HepG2 (cell line): Measurements from ENCODE around the gene CD101. TPM values are rescaled to one million over a fixed set of nuclear protein-coding genes. Genes with fewer than 3 reads are reported as not detected.

ENCODE experiments used
- ATAC-seq: fragments of 200-7000 bp; cut with Tn5 transposase; 3 replicates; pipeline ENCODE4 v1.9.1; 2020; ENCODE audit warnings: mild to moderate bottlenecking, moderate library complexity
- BruUV-seq: library from RNA; stranded (reverse); fragments of 400-500 nt; replicated peaks from 2 replicates; lab custom pipeline; 2021; lab: Mats Ljungman, UMichigan
- CTCF ChIA-PET: fragments of 300-600 bp; formaldehyde crosslinking; extraction: SDS; loops from one replicate; lab custom pipeline; 2021; ENCODE audit warnings: low total read pairs, inconsistent platforms, low intra/inter-chr PET ratio; lab: Yijun Ruan, JAX
- POLR2A ChIA-PET: fragments of 350-600 bp; sonication (Branson Sonifier 250); formaldehyde crosslinking; loops from one replicate; lab custom pipeline; 2020; ENCODE audit warnings: antibody characterized with exemption, inconsistent platforms; lab: Yijun Ruan, JAX
- DNase-seq: peaks from one replicate; pipeline ENCODE4 v3.0.0-alpha.2; 2015; ENCODE audit warnings: low spot score
- FAIRE-seq: peaks from 3 replicates; lab custom pipeline; 2011; peaks lifted over from hg19 to GRCh38; lab: Jason Lieb, UNC
- H2AFZ ChIP-seq: one replicate; pipeline ENCODE4 v1.6.1; 2011; ENCODE audit warnings: low read length, inconsistent platforms
- H3K27ac ChIP-seq: fragments of 300-600 bp; 3 replicates; pipeline ENCODE4 v1.8.0; 2011; ENCODE audit warnings: mixed run types, mild to moderate bottlenecking, mixed read lengths, low read length, inconsistent platforms; ENCODE audit not compliant: insufficient read depth; ENCODE audit errors: extremely low read length
- H3K27me3 ChIP-seq, 2 experiments: fragments of 200-600 bp in 1 of 2; 2 replicates in 1 of 2; 3 replicates in 1 of 2; pipeline versions ENCODE4 v1.6.0 to v1.8.0; 2011; ENCODE audit warnings: low read length in 2 of 2, mild to moderate bottlenecking in 2 of 2, moderate library complexity in 2 of 2, inconsistent platforms in 1 of 2; ENCODE audit not compliant: insufficient read depth in 2 of 2, control insufficient read depth in 1 of 2
- H3K36me3 ChIP-seq, 2 experiments: fragments of 200-600 bp in 1 of 2; replicated peaks in 1 of 2; 2 replicates in 1 of 2; 3 replicates in 1 of 2; pipeline versions ENCODE4 v1.5.1 to v1.8.0; 2011; ENCODE audit warnings: low read length in 2 of 2, inconsistent platforms in 1 of 2; ENCODE audit not compliant: insufficient read depth in 2 of 2, control insufficient read depth in 1 of 2
- H3K4me1 ChIP-seq: 2 replicates; pipeline ENCODE4 v1.5.1; 2012; ENCODE audit warnings: low read length, inconsistent platforms; ENCODE audit not compliant: insufficient read depth
- H3K4me2 ChIP-seq: 2 replicates; pipeline ENCODE4 v1.6.0; 2011; ENCODE audit warnings: low read depth, low read length, inconsistent platforms
- H3K4me3 ChIP-seq, 3 experiments: fragments of 200-600 bp in 1 of 3; sonication (generic), shearing (Covaris generic) in 1 of 3; replicated peaks in 1 of 3; 2 replicates each; pipeline ENCODE4 v1.5.1; 2011 to 2016; ENCODE audit warnings: low read length in 3 of 3, inconsistent platforms in 2 of 3, low read depth in 2 of 3, mild to moderate bottlenecking in 2 of 3, control low read depth in 1 of 3, mixed read lengths in 1 of 3; ENCODE audit not compliant: insufficient read depth in 1 of 3
- H3K79me2 ChIP-seq: one replicate; pipeline ENCODE4 v1.6.1; 2011; ENCODE audit warnings: low read length, inconsistent platforms; ENCODE audit not compliant: insufficient read depth
- H3K9ac ChIP-seq: 2 replicates; pipeline ENCODE4 v1.6.0; 2011; ENCODE audit warnings: mild to moderate bottlenecking, low read depth, low read length, inconsistent platforms; ENCODE audit not compliant: insufficient read depth
- H3K9me3 ChIP-seq: 2 replicates; pipeline ENCODE4 v1.5.1; 2012; ENCODE audit warnings: mild to moderate bottlenecking, low read length
- H4K20me1 ChIP-seq: 2 replicates; pipeline ENCODE4 v1.6.0; 2011; ENCODE audit warnings: inconsistent platforms, mild to moderate bottlenecking, low read length, moderate library complexity; ENCODE audit not compliant: insufficient read depth
- MIXL1 ChIP-seq: IDR thresholded peaks from 2 replicates; pipeline ENCODE4 v1.6.1; 2016
- NR2F1 ChIP-seq, 2 experiments: fragments of 450-650 bp in 1 of 2; formaldehyde crosslinking in 1 of 2; IDR thresholded peaks; 2 replicates each; pipeline versions ENCODE4 v1.5.0 to v1.6.1; 2016 to 2020; ENCODE audit warnings: mild to moderate bottlenecking in 1 of 2, missing compliant biosample characterization in 1 of 2, missing genetic modification reagents in 1 of 2, moderate library complexity in 1 of 2
- POGZ ChIP-seq: sonication (generic); formaldehyde crosslinking; IDR thresholded peaks from 2 replicates; pipeline ENCODE4 v1.4.0; 2020; ENCODE audit warnings: mild to moderate bottlenecking, missing genetic modification reagents
- STAT5B ChIP-seq: sonication (generic); formaldehyde crosslinking; IDR thresholded peaks from 2 replicates; pipeline ENCODE4 v1.4.0; 2020; ENCODE audit warnings: missing genetic modification reagents
- YEATS2 ChIP-seq: sonication (generic); formaldehyde crosslinking; IDR thresholded peaks from 2 replicates; pipeline ENCODE4 v1.4.0; 2020; ENCODE audit warnings: missing genetic modification reagents, borderline replicate concordance
- ZNF773 ChIP-seq: sonication (generic); formaldehyde crosslinking; IDR thresholded peaks from 2 replicates; pipeline ENCODE4 v1.4.0; 2020; ENCODE audit warnings: missing genetic modification reagents, borderline replicate concordance
- WGBS: methylation state at CpG from one replicate; pipeline ENCODE4 v1.1.6; 2017; ENCODE audit warnings: low lambda C conversion rate; 5-methylcytosine and 5-hydroxymethylcytosine counted together
- in situ Hi-C: cut with HindIII; loops from 2 replicates; pipeline ENCODE4 v1.10.0; 2017; ENCODE audit warnings: low pct_unique_long_range_greater_than_20kb; ENCODE audit not compliant: extremely low pct_ligation_motif_present
- intact Hi-C: fragments of 100-400 bp; cut with micrococcal nuclease; formaldehyde crosslinking; loops from one replicate; pipeline ENCODE4 v1.10.0; 2022; ENCODE audit not compliant: unreplicated experiment
- polyA plus RNA-seq, 8 experiments: library from polyadenylated mRNA; depleted of rRNA in 3 of 8; stranded (reverse) in 7 of 8; unstranded in 1 of 8; fragments of >200 nt; fragmentation: Illumina TruSeq in 4 of 8; extraction: Trizol in 4 of 8; gene quantifications; 2 replicates each; pipeline versions ENCODE4 v1.2.1 to v1.2.3, GENCODE V29; 2011 to 2016; ENCODE audit warnings: low read depth in 4 of 8, missing spikeins in 1 of 8, mixed read lengths in 1 of 8; ENCODE audit not compliant: insufficient read depth in 1 of 8
- total RNA-seq, 5 experiments: library from RNA; depleted of rRNA; stranded (reverse); fragments of >200 nt; fragmentation: Illumina TruSeq; extraction: Trizol; gene quantifications; 2 replicates each; pipeline ENCODE4 v1.2.3, GENCODE V29; 2016; ENCODE audit warnings: low read depth in 1 of 5
- TF ChIP-seq, protein P1 (sequence below): sonication (generic); formaldehyde crosslinking; IDR thresholded peaks from 2 replicates; pipeline ENCODE4 v1.4.0; 2020; ENCODE audit warnings: missing genetic modification reagents, borderline replicate concordance
- TF ChIP-seq, protein P2 (sequence below): sonication (generic); formaldehyde crosslinking; IDR thresholded peaks from 2 replicates; pipeline ENCODE4 v1.4.0; 2020; ENCODE audit warnings: missing genetic modification reagents

Gene CD101
- total and polyA plus RNA-seq, 2 of the 13 experiments (the other 11 are each of a cell fraction or from before 2014, with no cell fraction given) = 0.05 to 0.09 TPM

DNA sequence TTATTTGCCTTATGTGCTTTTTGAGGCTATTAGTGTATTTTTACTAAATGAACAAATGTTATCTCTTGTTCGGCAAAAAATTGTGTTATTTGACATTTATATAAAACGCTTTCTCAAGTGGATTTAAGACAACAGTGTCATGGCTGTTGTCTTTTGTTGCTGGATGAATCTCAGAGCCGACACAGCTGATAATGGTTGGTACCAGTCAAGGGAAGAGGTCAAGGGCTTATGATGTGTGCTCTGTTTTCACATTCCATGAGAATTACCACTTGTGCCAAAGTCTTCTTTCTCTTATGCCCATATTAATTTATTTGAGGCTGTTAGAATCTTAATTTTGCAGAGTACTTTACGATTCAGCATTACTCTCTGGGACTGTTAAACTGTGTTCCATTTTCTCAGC lies 17.9 kb upstream of the CD101 start:
- ATAC-seq (no peak), FAIRE-seq (no peak), DNase-seq (no peak)
- Histone ChIP-seq H3K4me1 (peaks cover 26% of the 10 kb centered on the region), H2AFZ (no peak overlapping the region), H3K4me2 (no peak overlapping the region), H3K36me3 (no peaks in the 10 kb centered on the region), H3K27me3 (no peaks in the 10 kb centered on the region), H3K4me3 (no peak overlapping the region), H3K79me2 (no peaks in the 10 kb centered on the region), H3K27ac (no peak overlapping the region), H3K9ac (no peak overlapping the region), H3K9me3 (no peaks in the 10 kb centered on the region), H4K20me1 (no peaks in the 10 kb centered on the region)
- WGBS = 45% methylated on average over 4 of the region's 4 CpGs
- TF ChIP-seq, protein P1, sequence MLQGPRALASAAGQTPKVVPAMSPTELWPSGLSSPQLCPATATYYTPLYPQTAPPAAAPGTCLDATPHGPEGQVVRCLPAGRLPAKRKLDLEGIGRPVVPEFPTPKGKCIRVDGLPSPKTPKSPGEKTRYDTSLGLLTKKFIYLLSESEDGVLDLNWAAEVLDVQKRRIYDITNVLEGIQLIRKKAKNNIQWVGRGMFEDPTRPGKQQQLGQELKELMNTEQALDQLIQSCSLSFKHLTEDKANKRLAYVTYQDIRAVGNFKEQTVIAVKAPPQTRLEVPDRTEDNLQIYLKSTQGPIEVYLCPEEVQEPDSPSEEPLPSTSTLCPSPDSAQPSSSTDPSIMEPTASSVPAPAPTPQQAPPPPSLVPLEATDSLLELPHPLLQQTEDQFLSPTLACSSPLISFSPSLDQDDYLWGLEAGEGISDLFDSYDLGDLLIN = no peak
- no peak for TF ChIP-seq YEATS2 (CRISPR knock-in tag)
- TF ChIP-seq, protein P2, sequence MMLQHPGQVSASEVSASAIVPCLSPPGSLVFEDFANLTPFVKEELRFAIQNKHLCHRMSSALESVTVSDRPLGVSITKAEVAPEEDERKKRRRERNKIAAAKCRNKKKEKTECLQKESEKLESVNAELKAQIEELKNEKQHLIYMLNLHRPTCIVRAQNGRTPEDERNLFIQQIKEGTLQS = no peak
- TF ChIP-seq ZNF773 (CRISPR knock-in tag) = no peak
- TF ChIP-seq POGZ (CRISPR knock-in tag) = no peak
- no peak for TF ChIP-seq NR2F1 (CRISPR knock-in tag; IDR thresholded peaks at IDR 0.05)
- TF ChIP-seq MIXL1 (CRISPR knock-in tag) = no peak
- no peak for TF ChIP-seq STAT5B
- BruUV-seq = no TSS peak
- intact Hi-C loops (no loop called here), in situ Hi-C loops (no loop called here)
- CTCF ChIA-PET = no interaction called here
- POLR2A ChIA-PET = no interaction called here
